CD4-positive, CD25-positive, alpha-beta regulatory T cell (primary cell): ENCODE measurements around the gene GABRB2. TPM values are rescaled to one million over a fixed set of nuclear protein-coding genes. Genes with fewer than 3 reads are reported as not detected.

ENCODE experiments used
- ATAC-seq, 2 donors: fragments of 150-1000 bp; cut with Tn5 transposase; one replicate each; pipeline ENCODE4 v1.10.0; 2021; ENCODE audit warnings: low read depth in 2 of 2, moderate number of reproducible peaks in 2 of 2, moderate library complexity in 1 of 2
- DNase-seq, 3 donors: peaks; one replicate each; pipeline versions ENCODE4 v3.0.0 to v3.0.0-alpha.2; 2012 to 2022; ENCODE audit warnings: mixed read lengths in 1 of 3
- H3K27ac ChIP-seq: one replicate; pipeline ENCODE4 v1.7.0; 2013; ENCODE audit warnings: mild to moderate bottlenecking, low read length; ENCODE audit not compliant: insufficient read depth, poor library complexity, severe bottlenecking
- H3K27me3 ChIP-seq: one replicate; pipeline ENCODE4 v1.7.0; 2013; ENCODE audit warnings: low read length; ENCODE audit not compliant: control insufficient read depth, insufficient read depth
- H3K36me3 ChIP-seq: one replicate; pipeline ENCODE4 v1.7.0; 2013; ENCODE audit warnings: mild to moderate bottlenecking, low read length, moderate library complexity; ENCODE audit not compliant: control insufficient read depth, insufficient read depth
- H3K4me1 ChIP-seq: 2 replicates; pipeline ENCODE4 v1.7.0; 2013; ENCODE audit warnings: mild to moderate bottlenecking, low read length; ENCODE audit not compliant: insufficient read depth, control insufficient read depth, poor library complexity, severe bottlenecking
- H3K4me3 ChIP-seq: one replicate; pipeline ENCODE4 v1.7.0; 2013; ENCODE audit warnings: low read depth, mild to moderate bottlenecking, low read length, moderate library complexity
- H3K9me3 ChIP-seq, 2 experiments: 1 replicate in 1 of 2; 2 replicates in 1 of 2; pipeline ENCODE4 v1.7.0; 2013; ENCODE audit warnings: low read length in 2 of 2, mild to moderate bottlenecking in 1 of 2, moderate library complexity in 1 of 2; ENCODE audit not compliant: control insufficient read depth in 2 of 2
- H3K27ac Mint-ChIP-seq, 3 donors: one replicate each; pipeline ENCODE4 v1.8.0; 2020 to 2022; ENCODE audit warnings: mild to moderate bottlenecking in 3 of 3, mixed read lengths in 3 of 3, moderate library complexity in 2 of 3
- H3K27me3 Mint-ChIP-seq: one replicate; pipeline ENCODE4 v1.8.0; 2022; ENCODE audit warnings: mild to moderate bottlenecking, mixed read lengths
- H3K36me3 Mint-ChIP-seq: one replicate; pipeline ENCODE4 v1.8.0; 2020; ENCODE audit warnings: mixed read lengths
- H3K4me1 Mint-ChIP-seq, 4 donors: one replicate each; pipeline ENCODE4 v1.8.0; 2020 to 2022; ENCODE audit warnings: mixed read lengths in 4 of 4, mild to moderate bottlenecking in 1 of 4
- H3K4me3 Mint-ChIP-seq, 4 donors: one replicate each; pipeline ENCODE4 v1.8.0; 2020 to 2022; ENCODE audit warnings: mild to moderate bottlenecking in 4 of 4, mixed read lengths in 4 of 4, moderate library complexity in 3 of 4
- H3K9me3 Mint-ChIP-seq, 7 donors: one replicate each; pipeline ENCODE4 v1.8.0; 2020 to 2022; ENCODE audit warnings: mixed read lengths in 7 of 7, mild to moderate bottlenecking in 3 of 7, moderate library complexity in 2 of 7
- polyA plus RNA-seq, 4 donors: library from polyadenylated mRNA; unstranded; fragments of 300-500 nt; fragmentation: Illumina TruSeq; gene quantifications; one replicate each; pipeline ENCODE4 v1.2.3, GENCODE V29; 2021
- total RNA-seq: library from RNA; stranded (reverse); gene quantifications from one replicate; pipeline ENCODE4 v1.2.3, GENCODE V29; 2022

GABRB2 gene
- total and polyA plus RNA-seq, 5 donors from 2014 or later = not detected

DNA sequence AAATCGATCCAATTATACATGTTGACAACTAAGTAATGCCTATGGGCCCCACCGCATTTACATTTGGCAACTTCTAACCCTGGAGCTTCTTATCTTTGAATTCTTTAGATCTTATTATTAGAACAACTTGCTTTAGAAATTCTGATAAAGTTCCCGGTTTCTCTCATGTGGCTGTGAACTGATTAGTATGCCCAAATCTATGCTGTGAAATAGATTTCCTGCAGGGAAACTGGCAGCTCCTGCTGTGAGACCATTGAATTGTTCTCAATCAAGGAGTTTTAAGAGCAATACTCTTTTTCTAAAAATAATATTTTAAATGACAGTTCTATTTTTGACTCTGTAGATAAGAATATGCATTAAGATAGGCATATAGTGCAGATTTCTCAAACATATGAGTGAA lies 177.5 kb downstream of the GABRB2 start:
- Histone ChIP-seq H3K4me3 (no peak overlapping the region), H3K27ac (no peak overlapping the region), H3K9me3 (no peaks in the 10 kb centered on the region), H3K36me3 (no peaks in the 10 kb centered on the region), H3K27me3 (no peaks in the 10 kb centered on the region), H3K4me1 (no peaks in the 10 kb centered on the region)
- H3K27ac Mint-ChIP-seq = no peak overlapping the region
- no peak overlapping the region for H3K4me3 Mint-ChIP-seq
- H3K36me3 Mint-ChIP-seq = no peaks in the 10 kb centered on the region
- ATAC-seq = no peak
- no peaks in the 10 kb centered on the region for H3K4me1 Mint-ChIP-seq
- H3K9me3 Mint-ChIP-seq = no peaks in the 10 kb centered on the region
- no peak for DNase-seq
- H3K27me3 Mint-ChIP-seq = no peaks in the 10 kb centered on the region

DNA sequence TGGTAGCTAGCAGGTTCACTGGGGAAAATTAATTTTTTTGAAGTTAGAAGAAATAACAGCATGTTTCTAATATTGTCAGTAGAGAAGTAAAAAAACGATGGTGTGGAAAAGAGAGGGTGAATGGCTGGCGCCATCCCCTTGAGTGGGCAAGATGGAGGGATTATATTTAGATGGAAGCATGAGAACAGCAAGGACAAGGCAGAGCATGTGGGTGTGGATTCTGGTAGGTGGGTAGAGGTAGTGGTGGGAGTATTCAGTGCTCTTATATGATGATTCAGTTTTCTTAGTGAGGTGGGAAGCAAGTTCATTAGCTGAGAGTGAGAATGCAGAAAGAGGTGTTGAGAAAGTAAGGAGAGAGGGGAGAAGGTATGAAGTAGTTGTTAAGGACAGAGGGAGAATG lies 188.1 kb downstream of the GABRB2 start:
- no peak overlapping the region for H3K27ac Mint-ChIP-seq
- no peaks in the 10 kb centered on the region for H3K9me3 ChIP-seq
- no peak overlapping the region for H3K4me3 Mint-ChIP-seq

DNA sequence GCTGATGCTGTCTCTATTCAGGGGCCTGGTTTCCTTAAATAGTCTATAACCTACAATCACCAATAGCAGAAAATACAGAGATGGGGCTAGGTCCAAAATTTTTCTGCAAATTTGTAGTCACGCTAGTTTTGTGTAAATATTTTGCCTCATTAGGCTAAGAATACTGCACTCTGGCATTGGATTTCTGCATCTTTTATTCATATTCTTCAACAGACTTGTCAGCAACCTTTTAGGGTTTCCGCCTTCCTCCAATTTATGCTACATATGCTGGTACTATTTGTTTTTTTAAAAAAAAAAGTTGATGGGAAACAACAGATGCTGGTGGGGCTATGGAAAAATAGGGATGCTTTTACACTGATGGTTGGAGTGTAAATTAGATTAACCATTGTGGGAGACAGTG lies 202.3 kb downstream of the GABRB2 start:
- no peaks in the 10 kb centered on the region for H3K36me3 ChIP-seq
- no peak overlapping the region for H3K4me3 Mint-ChIP-seq
- ATAC-seq (no peak), DNase-seq (no peak)
- no peaks in the 10 kb centered on the region for H3K27me3 ChIP-seq
- no peak overlapping the region for H3K27ac Mint-ChIP-seq
- no peak overlapping the region for H3K27ac ChIP-seq
- peaks cover 0 to 5% (median 0%) of the 10 kb centered on the region in 7 donors for H3K9me3 Mint-ChIP-seq
- H3K36me3 Mint-ChIP-seq = no peaks in the 10 kb centered on the region
- H3K4me1 ChIP-seq = no peaks in the 10 kb centered on the region
- H3K9me3 ChIP-seq = no peaks in the 10 kb centered on the region
- H3K27me3 Mint-ChIP-seq = no peaks in the 10 kb centered on the region
- H3K4me1 Mint-ChIP-seq = no peaks in the 10 kb centered on the region
- no peak overlapping the region for H3K4me3 ChIP-seq

More for the DNA sequence above, 188.1 kb downstream of the GABRB2 start:
- no peaks in the 10 kb centered on the region for H3K27me3 Mint-ChIP-seq
- Histone ChIP-seq H3K4me3 (no peak overlapping the region), H3K27me3 (no peaks in the 10 kb centered on the region), H3K27ac (no peak overlapping the region), H3K4me1 (no peaks in the 10 kb centered on the region), H3K36me3 (no peaks in the 10 kb centered on the region)
- peaks cover 0 to 5% (median 0%) of the 10 kb centered on the region in 7 donors for H3K9me3 Mint-ChIP-seq
- H3K4me1 Mint-ChIP-seq = no peaks in the 10 kb centered on the region
- DNase-seq (no peak), ATAC-seq (no peak)
- no peaks in the 10 kb centered on the region for H3K36me3 Mint-ChIP-seq

- H3K9me3 ChIP-seq = no peaks in the 10 kb centered on the region
- Mint-ChIP-seq H3K9me3 (peaks cover 0 to 5% (median 0%) of the 10 kb centered on the region in 7 donors), H3K4me3 (no peak overlapping the region), H3K36me3 (no peaks in the 10 kb centered on the region), H3K4me1 (no peaks in the 10 kb centered on the region), H3K27me3 (no peaks in the 10 kb centered on the region), H3K27ac (no peak overlapping the region)
- no peak overlapping the region for H3K27ac ChIP-seq
- ATAC-seq = no peak
- DNase-seq = no peak
- no peak overlapping the region for H3K4me3 ChIP-seq
- no peaks in the 10 kb centered on the region for H3K27me3 ChIP-seq
- H3K36me3 ChIP-seq = no peaks in the 10 kb centered on the region
- no peaks in the 10 kb centered on the region for H3K4me1 ChIP-seq
Observed at GRCh38 chr5:161342886-161343285, 203.6 kb downstream of the GABRB2 start.

DNA sequence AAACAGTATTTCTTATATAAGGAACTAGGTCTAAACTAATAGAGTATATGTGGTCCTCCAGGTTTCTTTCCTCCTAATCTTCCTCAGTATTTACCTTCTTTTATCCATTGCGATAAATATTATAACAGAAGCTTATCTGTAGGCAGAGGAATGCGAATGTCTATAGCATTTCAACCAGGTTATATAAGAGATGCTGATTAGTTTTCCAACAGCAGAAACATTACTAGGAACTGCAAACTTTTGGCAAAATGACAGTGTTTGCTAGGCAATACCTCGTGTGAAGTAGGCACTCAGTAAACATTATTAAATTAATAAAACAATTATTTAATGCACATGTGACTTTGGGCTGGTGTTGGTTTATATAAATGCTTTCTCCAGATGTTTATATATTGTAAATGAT lies 206.5 kb downstream of the GABRB2 start:
- H3K27ac Mint-ChIP-seq = no peak overlapping the region
- peaks cover 3% of the 10 kb centered on the region for H3K27me3 Mint-ChIP-seq
- H3K9me3 Mint-ChIP-seq = peaks cover 0 to 1% (median 0%) of the 10 kb centered on the region in 7 donors
- Histone ChIP-seq H3K4me3 (no peak overlapping the region), H3K27me3 (no peaks in the 10 kb centered on the region), H3K9me3 (no peaks in the 10 kb centered on the region), H3K27ac (no peak overlapping the region), H3K36me3 (no peaks in the 10 kb centered on the region), H3K4me1 (no peaks in the 10 kb centered on the region)
- ATAC-seq (no peak), DNase-seq (no peak)
- no peaks in the 10 kb centered on the region for H3K36me3 Mint-ChIP-seq
- H3K4me3 Mint-ChIP-seq = no peak overlapping the region
- H3K4me1 Mint-ChIP-seq = no peaks in the 10 kb centered on the region

DNA sequence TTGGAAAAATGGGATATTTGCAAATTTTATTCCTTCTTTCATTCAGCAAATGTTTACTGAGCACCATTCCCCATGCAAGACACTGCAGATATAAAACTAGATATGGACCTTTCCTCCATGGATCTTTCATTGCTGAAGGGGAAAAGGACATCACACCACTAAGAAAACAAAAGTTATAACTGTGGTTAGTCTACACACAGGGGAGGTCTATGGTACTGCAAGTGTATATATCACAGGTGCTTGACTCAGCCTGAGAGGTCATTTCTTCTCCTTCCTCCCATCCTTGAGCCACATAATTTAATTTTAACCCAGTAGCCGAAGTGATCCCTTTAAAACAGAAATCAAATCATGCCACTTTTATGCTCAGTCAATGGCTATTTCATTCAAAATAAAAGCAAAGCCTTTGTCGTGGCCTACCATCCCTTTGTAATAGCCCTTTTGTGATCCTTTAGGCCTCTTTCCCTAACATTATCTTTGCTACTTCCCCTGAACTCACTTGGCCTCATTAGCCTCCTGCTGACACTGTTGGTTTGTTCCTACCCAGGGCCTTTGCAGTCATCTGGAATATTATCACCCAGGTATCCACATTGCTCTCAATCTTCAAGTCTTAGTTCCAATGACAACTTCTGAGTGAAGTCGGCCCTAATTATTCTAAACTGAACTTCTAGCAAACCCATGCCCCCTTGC lies 213.2 kb downstream of the GABRB2 start:
- no peak for DNase-seq
- no peak overlapping the region for H3K27ac ChIP-seq
- no peaks in the 10 kb centered on the region for H3K36me3 Mint-ChIP-seq
- no peak overlapping the region for H3K4me3 ChIP-seq
- H3K4me1 ChIP-seq = no peaks in the 10 kb centered on the region
- no peaks in the 10 kb centered on the region for H3K27me3 ChIP-seq
- no peak for ATAC-seq
- peaks cover 10% of the 10 kb centered on the region for H3K27me3 Mint-ChIP-seq
- no peaks in the 10 kb centered on the region for H3K36me3 ChIP-seq
- H3K9me3 Mint-ChIP-seq = peaks cover 0 to 4% (median 0%) of the 10 kb centered on the region in 7 donors
- H3K4me1 Mint-ChIP-seq = no peaks in the 10 kb centered on the region
- H3K27ac Mint-ChIP-seq = no peak overlapping the region
- no peak overlapping the region for H3K4me3 Mint-ChIP-seq
- no peaks in the 10 kb centered on the region for H3K9me3 ChIP-seq

- Histone ChIP-seq H3K9me3 (no peaks in the 10 kb centered on the region), H3K36me3 (no peaks in the 10 kb centered on the region), H3K4me3 (no peak overlapping the region), H3K4me1 (no peaks in the 10 kb centered on the region), H3K27me3 (no peaks in the 10 kb centered on the region), H3K27ac (no peak overlapping the region)
- Mint-ChIP-seq H3K9me3 (peaks cover 0 to 4% (median 0%) of the 10 kb centered on the region in 7 donors), H3K27ac (no peak overlapping the region), H3K4me3 (no peak overlapping the region), H3K27me3 (peaks cover 10% of the 10 kb centered on the region), H3K36me3 (no peaks in the 10 kb centered on the region), H3K4me1 (no peaks in the 10 kb centered on the region)
- ATAC-seq (no peak), DNase-seq (no peak)
Observed at GRCh38 chr5:161332343-161332742, 214.2 kb downstream of the GABRB2 start.

- Histone ChIP-seq H3K27me3 (no peaks in the 10 kb centered on the region), H3K27ac (no peak overlapping the region), H3K9me3 (no peaks in the 10 kb centered on the region), H3K36me3 (no peaks in the 10 kb centered on the region), H3K4me1 (no peaks in the 10 kb centered on the region), H3K4me3 (no peak overlapping the region)
- no peak for DNase-seq
- Mint-ChIP-seq H3K27me3 (no peaks in the 10 kb centered on the region), H3K27ac (no peak overlapping the region), H3K36me3 (no peaks in the 10 kb centered on the region), H3K4me3 (no peak overlapping the region), H3K9me3 (peaks cover 0 to 4% (median under 1%) of the 10 kb centered on the region in 7 donors), H3K4me1 (no peaks in the 10 kb centered on the region)
- no peak for ATAC-seq
Observed at GRCh38 chr5:161314033-161314432, 232.5 kb downstream of the GABRB2 start.
